HG02943 (cell line): Measurements from ENCODE around the gene ZNF778.
"Not testable (repeated sequence)": the region's sequence is repeated elsewhere in the genome, so short reads cannot be mapped to it uniquely, and the experiment has no call there.

Experiments
- ATAC-seq: cut with Tn5 transposase; IDR thresholded peaks from one replicate; pipeline ENCODE4 v1.9.1; 2021; ENCODE audit warnings: mild to moderate bottlenecking, low read depth, moderate library complexity; ENCODE audit not compliant: unreplicated experiment

ZNF778 gene

GRCh38 chr16:89210904-89211515 is 6.5 kb upstream of the ZNF778 start:
- ATAC-seq: no peak

GRCh38 chr16:89216315-89217137 is 977 bp upstream of the ZNF778 start:
- ATAC-seq: no peak

- peak; percentile 12 for ATAC-seq
Measured at GRCh38 chr16:89217138-89217387, 440 bp upstream of the ZNF778 start.

- ATAC-seq: no peak
Measured at GRCh38 chr16:89219365-89219764, 1.9 kb downstream of the ZNF778 start.

- ATAC-seq: no peak
Measured at GRCh38 chr16:89221604-89222003, 4.1 kb downstream of the ZNF778 start.

GRCh38 chr16:89222931-89223330 is 5.4 kb downstream of the ZNF778 start:
- no peak for ATAC-seq

GRCh38 chr16:89224665-89225064 is 7.2 kb downstream of the ZNF778 start:
- ATAC-seq: no peak

- ATAC-seq: no peak
Measured at GRCh38 chr16:89230255-89230654, 12.8 kb downstream of the ZNF778 start.

- ATAC-seq: no peak
Measured at GRCh38 chr16:89232107-89232506, 14.6 kb downstream of the ZNF778 start.

- ATAC-seq: no peak
Measured at GRCh38 chr16:89233678-89234490, 16.4 kb downstream of the ZNF778 start.

- ATAC-seq: no peak
Measured at GRCh38 chr16:89237733-89238132, 20.2 kb downstream of the ZNF778 start.

- ATAC-seq: no peak
Measured at GRCh38 chr16:89241187-89242007, 23.9 kb downstream of the ZNF778 start.

- no peak for ATAC-seq
Measured at GRCh38 chr16:89242795-89243200, 25.3 kb downstream of the ZNF778 start.

- ATAC-seq: no peak
Measured at GRCh38 chr16:89243664-89244063, 26.2 kb downstream of the ZNF778 start.

GRCh38 chr16:89244264-89244663 is 26.8 kb downstream of the ZNF778 start:
- ATAC-seq: not testable (repeated sequence)

GRCh38 chr16:89244754-89245153 is 27.3 kb downstream of the ZNF778 start:
- ATAC-seq: no peak

GRCh38 chr16:89246383-89246902 is 28.9 kb downstream of the ZNF778 start:
- ATAC-seq: no peak

GRCh38 chr16:89246903-89247733 is 29.6 kb downstream of the ZNF778 start:
- ATAC-seq: peak; percentile 64

GRCh38 chr16:89247734-89248075 is 30.2 kb downstream of the ZNF778 start:
- not testable (repeated sequence) for ATAC-seq
